AG10803 (cell line): Measurements from ENCODE around the gene CCDC83.

ENCODE experiments used
- DNase-seq: peaks from one replicate; pipeline ENCODE4 v3.0.0; 2010; ENCODE audit warnings: low read depth
- H3K4me3 ChIP-seq: 2 replicates; pipeline ENCODE4 v1.5.1; 2011; ENCODE audit warnings: mild to moderate bottlenecking, low read length, control low read depth
- CTCF ChIP-seq: conservative IDR thresholded peaks from 2 replicates; pipeline ENCODE4 v1.5.1; 2011; ENCODE audit warnings: mild to moderate bottlenecking, low read length, control low read depth, inconsistent platforms

CCDC83 gene

GRCh38 chr11:85822814-85823213, 32.4 kb upstream of the CCDC83 start:
- peak; percentile 58 for DNase-seq
- no peak for TF ChIP-seq CTCF
- H3K4me3 ChIP-seq, result no peak overlapping the region

- no peak for TF ChIP-seq CTCF
- H3K4me3 ChIP-seq, result no peak overlapping the region
- DNase-seq, result peak; percentile 6
Observed at GRCh38 chr11:85823816-85824215, 31.4 kb upstream of the CCDC83 start.

DNA sequence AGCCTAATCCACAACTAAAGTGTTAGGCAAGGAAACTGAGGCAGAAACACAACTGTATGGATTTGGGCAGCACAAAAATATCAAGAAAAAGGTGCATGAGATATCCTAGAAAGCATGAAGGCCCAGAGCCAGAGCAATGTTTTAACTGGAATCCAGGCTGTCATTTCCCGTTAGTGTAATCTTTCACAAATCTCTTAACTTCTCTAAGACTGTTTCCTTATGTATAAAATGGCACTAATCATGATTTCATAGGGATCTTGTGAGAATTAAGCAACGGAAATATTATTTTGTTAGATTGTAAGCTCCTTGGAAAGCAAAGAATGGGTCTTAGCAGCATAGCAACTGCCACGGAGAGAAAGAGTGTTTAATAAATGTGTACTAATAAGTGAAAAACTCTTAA, 29.6 kb upstream of the CCDC83 start:
- H3K4me3 ChIP-seq, result no peak overlapping the region
- no peak for DNase-seq
- TF ChIP-seq CTCF, result no peak

- peak; percentile 78 for TF ChIP-seq CTCF
- DNase-seq, result peak; percentile 56
- no peak overlapping the region for H3K4me3 ChIP-seq
Observed at GRCh38 chr11:85826116-85826855, 28.9 kb upstream of the CCDC83 start.

- H3K4me3 ChIP-seq, result no peak overlapping the region
- peak; percentile 96 for DNase-seq
- TF ChIP-seq CTCF, result no peak
Observed at GRCh38 chr11:85827748-85828639, 27.2 kb upstream of the CCDC83 start.

- H3K4me3 ChIP-seq, result no peak overlapping the region
- TF ChIP-seq CTCF, result no peak
Observed at GRCh38 chr11:85828640-85828978, 26.6 kb upstream of the CCDC83 start.

DNA sequence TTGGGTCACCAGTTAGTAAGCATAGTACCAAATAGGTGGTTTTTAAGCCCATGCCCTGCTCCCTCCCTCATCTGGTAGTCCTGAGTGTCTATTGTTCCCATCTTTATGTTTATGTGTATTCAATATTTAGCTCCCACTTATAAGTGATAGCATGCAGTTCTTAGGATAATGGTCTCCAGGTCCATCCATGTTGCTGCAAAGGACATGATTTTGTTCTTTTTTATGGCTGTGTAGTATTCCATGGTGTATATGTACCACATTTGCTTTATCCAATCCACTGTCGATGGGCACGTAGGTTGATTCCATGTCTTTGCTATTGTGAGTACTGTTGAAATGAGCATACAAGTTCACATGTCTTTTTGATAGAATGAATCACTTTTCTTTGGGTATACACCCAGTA, 26.0 kb upstream of the CCDC83 start:
- TF ChIP-seq CTCF, result no peak
- DNase-seq, result no peak
- no peak overlapping the region for H3K4me3 ChIP-seq

More at GRCh38 chr11:85828640-85828978, 26.6 kb upstream of the CCDC83 start:
- DNase-seq, result no peak
